ENCODE results near the gene RGS11. TPM values are rescaled to one million over a fixed set of nuclear protein-coding genes. Genes with fewer than 3 reads are reported as not detected.

RGS11 gene
- total and polyA plus RNA-seq, 2 experiments from 2014 or later, result 2.4 to 4.5 TPM

GRCh38 chr16:316741-317464 lies 41.2 kb upstream of the RGS11 start:
- no peak for DNase-seq
- H3K9me2 ChIP-seq (ENCODE audit: insufficient read depth), result no peaks in the 10 kb centered on the region
- WGBS, 2 experiments (ENCODE audit: low coverage in 1 of 2, low lambda C conversion rate in 2 of 2, missing lambda C conversion rate in 2 of 2), result 90% methylated on average over 19 of the region's 19 CpGs
- H3K27me3 ChIP-seq (replicated peaks; ENCODE audit: insufficient read depth), result no peaks in the 10 kb centered on the region
- peaks cover 7% of the 10 kb centered on the region; the same call in 1 of the 2 replicates for H3F3A ChIP-seq (ENCODE audit: insufficient read depth)
- no peak overlapping the region for H2AFZ ChIP-seq
- H4K20me1 ChIP-seq (ENCODE audit: insufficient read depth), result peaks cover 8% of the 10 kb centered on the region
- no peak overlapping the region for H3K27ac ChIP-seq
- no peak overlapping the region for H3K4me2 ChIP-seq (ENCODE audit: unreplicated experiment)
- peaks cover 78% of the 10 kb centered on the region for H3K79me2 ChIP-seq (ENCODE audit: insufficient read depth)
- in situ Hi-C loops (cut with MboI), result no loop called here
- 0 out of 2 replicates have a peak, but pooled peaks cover 4% of the 10 kb centered on the region for H3K36me3 ChIP-seq (ENCODE audit: low read depth)
- no peak overlapping the region for H3K9ac ChIP-seq
- no peak for TF ChIP-seq EZH2phosphoT487 (IDR thresholded peaks at IDR 0.05; ENCODE audit: insufficient read depth, low read depth)
- H3K4me3 ChIP-seq, result no peak overlapping the region
- H3K9me3 ChIP-seq (ENCODE audit: low read depth), result no peaks in the 10 kb centered on the region
- H3K4me1 ChIP-seq (ENCODE audit: insufficient read depth), result no peaks in the 10 kb centered on the region

GRCh38 chr16:314795-315299 lies 39.1 kb upstream of the RGS11 start:
- no peak overlapping the region for H3K4me2 ChIP-seq (ENCODE audit: unreplicated experiment)
- H3F3A ChIP-seq (ENCODE audit: insufficient read depth), result no peaks in the 10 kb centered on the region
- in situ Hi-C loops (cut with MboI), result no loop called here
- peaks cover 57% of the 10 kb centered on the region for H3K79me2 ChIP-seq (ENCODE audit: insufficient read depth)
- H3K9me2 ChIP-seq (ENCODE audit: insufficient read depth), result no peaks in the 10 kb centered on the region
- H3K9me3 ChIP-seq (ENCODE audit: low read depth), result no peaks in the 10 kb centered on the region
- no peaks in the 10 kb centered on the region for H3K27me3 ChIP-seq (replicated peaks; ENCODE audit: insufficient read depth)
- 0 out of 2 replicates have a peak, but pooled peaks cover 6% of the 10 kb centered on the region for H3K36me3 ChIP-seq (ENCODE audit: low read depth)
- H2AFZ ChIP-seq, result no peak overlapping the region
- no peak overlapping the region for H3K9ac ChIP-seq
- no peak overlapping the region for H3K4me3 ChIP-seq
- no peak for TF ChIP-seq EZH2phosphoT487 (IDR thresholded peaks at IDR 0.05; ENCODE audit: insufficient read depth, low read depth)
- no peak for TF ChIP-seq EZH2 (IDR thresholded peaks at IDR 0.05; ENCODE audit: insufficient read depth, poor library complexity, severe bottlenecking)
- 31 to 33% methylated on average over 14 of the region's 14 CpGs for WGBS, 2 experiments (ENCODE audit: low coverage in 1 of 2, low lambda C conversion rate in 2 of 2, missing lambda C conversion rate in 2 of 2)
- DNase-seq, result no peak
- no peaks in the 10 kb centered on the region for H4K20me1 ChIP-seq (ENCODE audit: insufficient read depth)
- no peaks in the 10 kb centered on the region for H3K4me1 ChIP-seq (ENCODE audit: insufficient read depth)
- no peak overlapping the region for H3K27ac ChIP-seq

- in situ Hi-C loops (cut with MboI), result no loop called here
- H3K79me2 ChIP-seq (ENCODE audit: insufficient read depth), result peaks cover 52% of the 10 kb centered on the region
Measured at GRCh38 chr16:314351-314750, 38.6 kb upstream of the RGS11 start.

GRCh38 chr16:311725-312124 lies 36.0 kb upstream of the RGS11 start:
- Histone ChIP-seq H3K27me3 (replicated peaks; ENCODE audit: insufficient read depth) (no peaks in the 10 kb centered on the region), H3K9me2 (ENCODE audit: insufficient read depth) (no peaks in the 10 kb centered on the region), H3K9ac (no peak overlapping the region), H4K20me1 (ENCODE audit: insufficient read depth) (no peaks in the 10 kb centered on the region), H3K4me2 (ENCODE audit: unreplicated experiment) (no peak overlapping the region), H3K4me1 (ENCODE audit: insufficient read depth) (no peaks in the 10 kb centered on the region), H2AFZ (no peak overlapping the region), H3K79me2 (ENCODE audit: insufficient read depth) (peaks cover 28% of the 10 kb centered on the region), H3F3A (ENCODE audit: insufficient read depth) (no peaks in the 10 kb centered on the region), H3K9me3 (ENCODE audit: low read depth) (no peaks in the 10 kb centered on the region), H3K4me3 (no peak overlapping the region), H3K36me3 (ENCODE audit: low read depth) (0 out of 2 replicates have a peak, but pooled peaks cover 6% of the 10 kb centered on the region), H3K27ac (no peak overlapping the region)
- 96 to 98% methylated on average over 15 of the region's 15 CpGs for WGBS, 2 experiments (ENCODE audit: low coverage in 1 of 2, low lambda C conversion rate in 2 of 2, missing lambda C conversion rate in 2 of 2)
- in situ Hi-C loops (cut with MboI), result no loop called here
- TF ChIP-seq EZH2 (IDR thresholded peaks at IDR 0.05; ENCODE audit: insufficient read depth, poor library complexity, severe bottlenecking) (no peak), EZH2phosphoT487 (IDR thresholded peaks at IDR 0.05; ENCODE audit: insufficient read depth, low read depth) (no peak)
- DNase-seq, result no peak

More at GRCh38 chr16:314351-314750, 38.6 kb upstream of the RGS11 start:
- TF ChIP-seq EZH2phosphoT487 (IDR thresholded peaks at IDR 0.05; ENCODE audit: insufficient read depth, low read depth) (no peak), EZH2 (IDR thresholded peaks at IDR 0.05; ENCODE audit: insufficient read depth, poor library complexity, severe bottlenecking) (no peak)
- 92 to 94% methylated on average over 16 of the region's 16 CpGs for WGBS, 2 experiments (ENCODE audit: low coverage in 1 of 2, low lambda C conversion rate in 2 of 2, missing lambda C conversion rate in 2 of 2)
- Histone ChIP-seq H3K27me3 (replicated peaks; ENCODE audit: insufficient read depth) (no peaks in the 10 kb centered on the region), H3K4me1 (ENCODE audit: insufficient read depth) (no peaks in the 10 kb centered on the region), H3F3A (ENCODE audit: insufficient read depth) (no peaks in the 10 kb centered on the region), H3K9me2 (ENCODE audit: insufficient read depth) (no peaks in the 10 kb centered on the region), H3K4me2 (ENCODE audit: unreplicated experiment) (no peak overlapping the region), H3K27ac (no peak overlapping the region), H3K4me3 (no peak overlapping the region), H2AFZ (no peak overlapping the region), H3K9ac (no peak overlapping the region), H3K9me3 (ENCODE audit: low read depth) (no peaks in the 10 kb centered on the region), H3K36me3 (ENCODE audit: low read depth) (0 out of 2 replicates have a peak, but pooled peaks cover 6% of the 10 kb centered on the region), H4K20me1 (ENCODE audit: insufficient read depth) (no peaks in the 10 kb centered on the region)
- no peak for DNase-seq
